ENCODE measurements around the gene BRF1.

DNA sequence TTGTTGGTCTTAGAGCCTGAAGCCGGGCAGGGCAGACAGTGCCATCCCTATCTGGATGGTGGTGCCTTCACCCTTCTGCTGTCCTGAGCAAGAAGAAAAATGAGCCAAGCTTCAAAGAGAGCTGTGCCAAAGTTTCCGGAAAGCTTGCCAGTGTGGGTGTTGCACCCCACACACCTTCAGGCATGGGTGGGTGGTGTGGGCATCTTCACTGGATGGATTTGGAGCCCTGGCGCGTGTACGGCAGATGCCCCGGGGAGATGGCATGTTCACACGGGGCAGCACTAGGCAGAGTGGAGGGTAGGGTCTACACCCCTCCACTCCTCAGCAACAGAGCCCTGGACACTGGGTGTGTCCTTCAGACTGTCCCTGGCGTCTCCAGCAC is 46.8 kb upstream of the BRF1 start:
- TF ChIP-seq, protein P1, sequence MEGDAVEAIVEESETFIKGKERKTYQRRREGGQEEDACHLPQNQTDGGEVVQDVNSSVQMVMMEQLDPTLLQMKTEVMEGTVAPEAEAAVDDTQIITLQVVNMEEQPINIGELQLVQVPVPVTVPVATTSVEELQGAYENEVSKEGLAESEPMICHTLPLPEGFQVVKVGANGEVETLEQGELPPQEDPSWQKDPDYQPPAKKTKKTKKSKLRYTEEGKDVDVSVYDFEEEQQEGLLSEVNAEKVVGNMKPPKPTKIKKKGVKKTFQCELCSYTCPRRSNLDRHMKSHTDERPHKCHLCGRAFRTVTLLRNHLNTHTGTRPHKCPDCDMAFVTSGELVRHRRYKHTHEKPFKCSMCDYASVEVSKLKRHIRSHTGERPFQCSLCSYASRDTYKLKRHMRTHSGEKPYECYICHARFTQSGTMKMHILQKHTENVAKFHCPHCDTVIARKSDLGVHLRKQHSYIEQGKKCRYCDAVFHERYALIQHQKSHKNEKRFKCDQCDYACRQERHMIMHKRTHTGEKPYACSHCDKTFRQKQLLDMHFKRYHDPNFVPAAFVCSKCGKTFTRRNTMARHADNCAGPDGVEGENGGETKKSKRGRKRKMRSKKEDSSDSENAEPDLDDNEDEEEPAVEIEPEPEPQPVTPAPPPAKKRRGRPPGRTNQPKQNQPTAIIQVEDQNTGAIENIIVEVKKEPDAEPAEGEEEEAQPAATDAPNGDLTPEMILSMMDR (IDR thresholded peaks at IDR 0.05): no peak
- no peak for TF ChIP-seq POLR2A (IDR thresholded peaks at IDR 0.05)
